NCI-H1694 (cell line): Measurements from ENCODE around the gene CCL13.
"Not testable (repeated sequence)": the region's sequence is repeated elsewhere in the genome, so short reads cannot be mapped to it uniquely, and the experiment has no call there.

ENCODE experiments used
- DNase-seq: peaks from one replicate; lab custom pipeline; 2025; lab: John Stamatoyannopoulos, UW

CCL13 gene

DNA sequence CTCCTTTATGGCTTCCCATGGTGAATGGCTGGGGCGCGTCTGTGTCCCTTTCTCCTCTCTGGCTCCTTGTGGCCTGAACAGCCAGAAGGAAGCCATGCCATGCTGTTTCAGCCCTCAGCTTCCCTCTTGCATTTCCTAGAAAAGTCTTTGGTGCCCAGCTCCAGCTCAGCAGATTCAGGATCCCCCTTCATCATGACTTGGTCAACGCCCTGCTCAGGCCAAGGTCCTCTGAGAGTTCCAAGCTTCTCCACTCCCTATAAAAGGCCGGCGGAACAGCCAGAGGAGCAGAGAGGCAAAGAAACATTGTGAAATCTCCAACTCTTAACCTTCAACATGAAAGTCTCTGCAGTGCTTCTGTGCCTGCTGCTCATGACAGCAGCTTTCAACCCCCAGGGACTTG lies at the start of gene CCL13:
CCL13 (plus strand) TSS at position 287 of the 400 bp plus-strand sequence; CDS start at position 334, 47 bp downstream.
- DNase-seq = no peak

DNA sequence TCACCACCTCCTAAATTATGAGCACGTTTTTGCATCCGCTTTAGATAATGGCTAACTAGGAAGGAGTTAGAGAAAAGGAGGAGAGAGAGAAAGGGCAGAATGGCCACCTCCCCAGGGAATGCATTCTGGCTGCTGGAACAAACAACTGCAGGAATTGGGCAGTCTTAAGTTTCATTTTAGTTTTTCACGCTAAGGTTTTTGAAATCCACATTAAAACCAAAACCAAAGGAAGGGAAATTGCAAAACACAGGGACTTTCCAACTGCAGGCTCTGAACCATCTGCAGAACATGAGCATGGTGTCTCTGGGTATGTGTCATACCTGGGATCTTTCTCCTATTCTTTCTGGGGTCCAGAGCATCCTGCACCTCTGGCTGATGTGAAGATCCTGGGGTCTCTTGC lies 49.2 kb upstream of the CCL13 start:
- DNase-seq = no peak

DNA sequence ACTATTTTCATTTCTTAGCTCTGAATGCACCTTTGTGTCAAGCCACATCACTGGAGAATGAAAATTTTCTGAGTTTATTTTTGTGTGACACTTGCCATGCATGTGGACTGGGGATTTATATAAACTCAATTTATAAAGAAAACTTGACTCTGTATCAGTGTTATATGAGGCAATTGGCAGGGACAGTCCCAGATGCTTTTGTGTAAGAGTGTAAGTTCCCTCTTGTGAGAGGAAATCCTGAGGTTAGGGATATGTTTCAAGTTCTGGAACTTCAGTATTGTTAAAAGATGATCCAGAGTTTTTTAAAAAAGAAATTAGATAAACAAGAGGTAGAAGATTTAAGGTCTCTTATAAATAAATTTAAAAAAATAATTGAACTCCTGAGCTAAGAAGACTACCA lies 47.9 kb upstream of the CCL13 start:
- no peak for DNase-seq

DNA sequence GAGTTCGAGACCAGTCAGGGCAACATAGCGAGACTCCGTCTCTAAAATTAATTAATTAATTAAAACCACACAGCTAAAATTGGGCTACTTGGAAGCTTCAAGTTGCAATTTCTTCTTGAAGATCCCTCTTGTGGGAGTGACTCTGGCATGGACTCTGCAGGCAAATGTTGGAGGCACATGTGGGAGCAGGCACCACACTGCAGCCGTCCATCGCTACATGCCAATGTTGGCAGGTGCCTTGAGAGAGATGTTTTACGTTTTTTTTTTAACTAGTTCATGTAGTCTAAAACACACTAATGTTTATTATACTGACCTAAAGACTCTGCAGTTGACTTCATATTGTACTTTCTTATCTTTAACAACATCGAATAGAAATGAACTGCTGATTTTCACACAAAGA lies 45.0 kb upstream of the CCL13 start:
- no peak for DNase-seq

DNA sequence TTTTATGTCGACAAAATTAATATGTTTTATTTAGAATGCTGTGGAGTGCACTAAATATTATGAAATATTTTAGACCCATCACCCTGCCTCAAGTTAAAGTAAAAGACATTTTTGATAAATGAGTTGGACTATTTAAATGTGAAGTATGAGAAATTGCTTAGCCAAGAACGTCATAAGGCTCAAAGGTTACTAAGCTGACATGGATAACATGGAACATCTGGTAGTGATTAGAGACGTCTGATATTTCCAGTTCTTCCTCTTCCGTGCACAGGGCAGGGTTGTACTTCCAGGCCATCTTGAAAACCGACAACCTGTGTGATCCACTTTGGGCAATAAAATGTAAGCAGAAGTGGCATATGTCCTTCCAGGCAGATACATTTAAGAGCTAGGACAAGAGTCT lies 44.2 kb upstream of the CCL13 start:
- DNase-seq = no peak

DNA sequence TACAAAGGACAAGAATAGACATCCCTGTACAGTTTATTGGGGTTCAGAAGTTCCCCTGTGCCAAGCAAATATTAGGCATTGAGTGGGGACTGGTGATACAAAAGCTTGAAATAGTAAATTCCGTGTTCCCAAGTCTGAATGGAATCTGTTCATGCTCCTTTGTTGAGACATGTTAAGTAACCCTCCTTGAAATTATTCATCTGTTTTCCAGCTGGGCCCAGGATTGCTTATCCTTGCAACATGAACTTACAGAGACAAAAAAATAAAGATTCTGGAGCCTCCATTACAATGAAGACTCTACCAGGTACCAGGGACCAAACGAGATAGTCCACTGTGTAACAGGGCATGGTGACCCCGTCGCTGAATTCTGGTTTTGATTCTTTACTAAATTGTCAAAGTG lies 43.1 kb upstream of the CCL13 start:
- no peak for DNase-seq

DNA sequence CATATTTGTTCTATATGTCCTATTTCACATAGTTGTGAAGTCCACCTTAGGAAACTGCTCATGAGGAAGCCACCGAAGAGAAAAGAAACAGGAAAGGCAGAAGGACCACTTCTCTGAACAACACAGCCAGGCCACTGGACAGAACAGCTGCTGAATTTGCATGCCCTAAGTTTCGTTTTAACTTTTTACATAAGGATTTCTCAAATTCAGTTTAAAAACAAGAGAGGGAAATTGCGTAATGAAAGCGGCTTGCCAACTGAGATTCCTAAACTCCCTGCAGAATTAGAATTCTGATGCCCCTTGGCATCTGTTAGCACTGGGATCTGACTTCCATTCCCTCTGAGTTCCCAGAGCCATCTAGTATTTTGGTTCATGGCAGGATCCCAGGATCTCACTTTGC lies 42.0 kb upstream of the CCL13 start:
- no peak for DNase-seq

DNA sequence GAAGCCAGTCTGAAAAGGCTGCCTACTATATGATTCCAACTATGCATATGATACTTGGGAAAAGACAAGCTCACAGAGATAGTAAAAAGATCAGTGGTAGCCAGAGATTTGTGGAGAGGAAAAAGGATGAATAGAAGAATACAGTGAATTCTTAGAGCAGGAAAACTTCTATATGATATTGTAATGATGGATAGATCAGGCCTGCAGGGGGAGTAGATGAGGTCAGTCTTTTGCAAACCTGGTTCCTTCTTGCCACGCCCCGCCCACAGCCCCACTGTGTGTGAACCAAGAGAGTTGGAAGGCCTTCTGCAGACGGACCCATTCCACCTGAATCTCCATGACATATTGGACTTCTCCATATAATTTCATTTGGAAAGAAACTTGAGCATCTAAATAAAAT lies 37.8 kb upstream of the CCL13 start:
- DNase-seq = no peak

DNA sequence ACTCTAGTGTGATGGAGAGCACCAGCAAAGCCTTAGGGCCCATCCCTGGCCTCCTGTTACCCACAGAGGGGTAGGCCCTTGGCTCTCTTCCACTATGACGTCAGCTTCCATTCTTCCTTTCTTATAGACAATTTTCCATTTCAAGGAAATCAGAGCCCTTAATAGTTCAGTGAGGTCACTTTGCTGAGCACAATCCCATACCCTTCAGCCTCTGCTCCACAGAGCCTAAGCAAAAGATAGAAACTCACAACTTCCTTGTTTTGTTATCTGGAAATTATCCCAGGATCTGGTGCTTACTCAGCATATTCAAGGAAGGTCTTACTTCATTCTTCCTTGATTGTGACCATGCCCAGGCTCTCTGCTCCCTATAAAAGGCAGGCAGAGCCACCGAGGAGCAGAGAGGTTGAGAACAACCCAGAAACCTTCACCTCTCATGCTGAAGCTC lies 37.2 kb upstream of the CCL13 start, which contains the start of gene CCL8:
CCL8 (plus strand) TSS at position 397 of the 445 bp plus-strand sequence. CDS start 67 bp downstream, outside the sequence.
- DNase-seq = no peak

DNA sequence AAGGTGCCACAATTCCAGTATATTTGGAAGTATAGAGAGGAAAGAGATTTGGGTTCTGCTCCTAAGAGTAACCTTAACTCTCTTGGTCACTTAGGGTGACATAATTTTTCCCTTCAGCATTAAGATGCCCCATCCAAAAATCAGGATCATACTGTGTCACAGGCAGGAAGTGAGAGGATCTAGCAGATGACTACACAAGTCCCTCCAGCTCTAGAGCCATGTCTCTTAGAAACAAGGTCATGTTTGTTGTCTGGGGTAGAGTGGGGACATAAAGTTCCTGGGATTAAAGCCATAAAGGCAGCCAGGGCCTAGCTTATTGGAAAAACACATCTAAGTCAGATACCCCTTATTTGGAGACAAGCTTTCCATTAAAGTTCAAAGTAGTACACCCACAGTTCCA lies 34.3 kb upstream of the CCL13 start:
- no peak for DNase-seq

DNA sequence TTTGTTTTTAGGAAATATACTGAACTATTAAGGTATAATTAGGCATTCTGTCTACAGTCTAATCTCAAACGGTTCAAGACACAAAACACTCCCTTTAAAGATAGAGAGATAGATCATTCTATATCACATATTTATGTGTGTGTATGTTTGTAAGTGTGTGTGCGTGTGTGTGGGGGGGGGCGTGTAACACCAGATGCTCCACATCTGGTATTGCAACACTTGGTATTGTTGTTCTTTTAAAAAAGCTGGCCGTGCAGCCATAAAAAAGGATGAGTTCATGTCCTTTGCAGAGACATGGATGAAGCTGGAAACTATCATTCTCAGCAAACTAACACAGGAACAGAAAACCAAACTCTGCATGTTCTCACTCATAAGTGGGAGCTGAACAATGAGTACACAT lies 28.7 kb upstream of the CCL13 start:
- not testable (repeated sequence) for DNase-seq

DNA sequence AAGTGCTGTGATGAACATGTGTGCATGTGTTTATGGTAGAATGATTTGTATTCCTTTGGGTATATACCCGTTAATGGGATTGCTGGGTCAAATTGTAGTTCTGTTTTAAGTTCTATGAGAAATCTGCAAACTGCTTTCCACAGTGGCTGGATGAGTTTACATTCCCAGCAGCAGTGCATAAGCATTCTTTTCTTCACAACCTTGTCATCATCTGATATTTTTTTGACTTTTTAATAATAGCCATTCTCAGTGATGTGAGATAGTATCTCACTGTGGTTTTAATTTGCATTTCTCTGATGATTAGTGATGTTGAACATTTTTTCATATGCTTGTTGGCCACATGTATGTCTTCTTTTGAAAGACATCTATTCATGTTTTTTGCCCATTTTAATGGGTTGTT lies 18.6 kb upstream of the CCL13 start:
- DNase-seq = no peak

DNA sequence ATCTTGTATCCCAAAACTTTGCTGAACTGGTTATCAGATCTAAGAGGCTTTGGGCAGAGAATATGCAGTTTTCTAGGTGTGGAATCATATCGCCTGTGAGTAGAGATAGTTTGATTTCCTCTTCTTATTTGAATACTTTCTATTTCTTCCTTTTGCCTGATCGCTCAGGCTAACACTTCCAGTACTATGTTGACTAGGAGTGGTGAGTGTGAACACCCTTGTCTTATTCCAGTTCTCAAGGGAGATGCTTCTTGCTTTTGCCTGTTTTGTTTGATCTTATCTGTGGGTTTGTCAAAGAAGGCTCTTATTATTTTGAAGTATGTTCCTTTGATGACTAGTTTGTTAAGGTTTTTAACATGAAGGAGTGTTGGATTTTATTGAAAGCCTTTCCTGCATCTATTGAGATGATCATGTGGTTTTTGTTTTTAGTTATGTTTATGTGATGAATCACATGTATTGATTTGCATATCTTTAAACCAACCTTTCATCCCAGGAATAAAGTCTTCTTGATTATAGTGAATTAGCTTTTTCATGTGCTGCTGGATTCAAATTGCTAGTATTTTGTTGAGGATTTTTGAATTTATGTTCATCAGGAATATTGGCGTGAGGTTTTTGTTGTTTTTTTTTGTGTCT lies 17.0 kb upstream of the CCL13 start:
- no peak for DNase-seq

DNA sequence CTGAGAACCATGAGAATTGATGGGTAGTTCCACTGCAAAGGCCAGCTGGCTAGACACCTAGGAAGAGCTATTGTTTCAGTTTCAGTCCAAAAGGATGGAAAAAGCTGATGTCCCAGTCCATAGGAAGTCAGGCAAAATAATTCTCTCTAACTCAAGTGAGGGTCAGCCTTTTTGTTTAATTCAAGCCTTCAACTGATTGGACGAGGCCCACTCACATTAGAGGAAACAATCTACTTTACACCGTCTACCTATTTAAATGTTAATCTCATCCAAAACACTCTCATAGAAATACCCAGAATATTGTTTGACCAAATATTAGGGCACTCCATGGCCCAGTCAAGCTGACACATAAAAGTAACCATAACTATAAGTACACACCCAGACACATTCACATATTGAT lies 14.4 kb upstream of the CCL13 start:
- no peak for DNase-seq

DNA sequence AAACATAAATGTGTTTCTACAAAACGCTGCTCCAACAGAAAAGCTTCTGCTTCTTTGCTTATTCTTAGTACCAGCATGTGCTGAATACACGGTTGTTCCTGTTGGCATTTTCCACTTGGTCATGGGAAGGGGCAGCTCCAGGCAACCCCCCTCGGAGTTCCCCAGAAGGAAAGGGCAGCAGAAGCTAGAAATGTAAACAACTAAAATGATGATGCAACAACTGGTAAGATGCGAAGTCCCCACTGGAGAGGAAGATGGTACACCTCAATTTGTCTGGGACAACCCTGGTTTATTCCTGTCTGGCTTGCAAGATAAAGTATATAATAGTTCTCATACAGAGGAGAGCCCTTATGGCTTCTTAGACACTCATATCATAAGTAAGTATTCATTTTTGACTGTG lies 9.2 kb upstream of the CCL13 start:
- no peak for DNase-seq

DNA sequence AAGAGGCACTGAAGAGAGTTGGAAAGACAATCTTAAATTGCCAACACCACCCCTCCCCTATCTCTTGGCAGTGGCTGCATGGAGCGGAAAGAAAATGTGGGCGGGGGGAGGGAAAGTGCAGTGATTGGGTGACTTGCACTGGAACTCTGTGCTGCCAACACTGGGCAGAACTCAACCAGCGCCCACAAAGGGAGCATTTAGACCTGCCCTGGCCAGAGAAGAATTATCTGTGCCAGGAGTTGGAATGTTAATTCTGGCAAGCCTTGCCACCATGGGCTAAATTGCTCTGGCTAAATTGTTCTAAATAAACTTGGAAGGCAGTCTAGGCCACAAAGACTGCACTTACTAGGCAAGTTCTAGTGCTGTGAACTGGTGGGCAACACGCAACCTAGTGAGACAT lies 6.5 kb upstream of the CCL13 start:
- no peak for DNase-seq

DNA sequence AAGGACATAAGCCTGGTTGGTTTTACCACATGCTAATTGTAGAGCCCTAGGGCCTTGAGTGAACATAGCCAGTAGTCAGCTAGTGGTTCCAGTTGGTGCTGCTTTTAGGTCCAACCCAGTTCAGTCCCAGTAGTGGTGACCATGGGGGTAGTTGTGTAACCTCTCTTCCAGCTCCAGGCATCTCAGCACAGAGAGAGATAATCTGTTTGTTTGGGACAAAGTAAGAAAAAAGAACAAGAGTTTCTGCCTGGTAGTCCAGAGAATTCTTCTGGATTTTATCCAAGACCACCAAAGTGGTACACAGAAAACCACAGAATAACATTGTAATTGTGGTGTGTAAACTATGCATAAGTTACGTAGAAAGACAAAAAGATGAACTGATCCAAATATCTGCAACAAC lies 5.2 kb upstream of the CCL13 start:
- DNase-seq = no peak

DNA sequence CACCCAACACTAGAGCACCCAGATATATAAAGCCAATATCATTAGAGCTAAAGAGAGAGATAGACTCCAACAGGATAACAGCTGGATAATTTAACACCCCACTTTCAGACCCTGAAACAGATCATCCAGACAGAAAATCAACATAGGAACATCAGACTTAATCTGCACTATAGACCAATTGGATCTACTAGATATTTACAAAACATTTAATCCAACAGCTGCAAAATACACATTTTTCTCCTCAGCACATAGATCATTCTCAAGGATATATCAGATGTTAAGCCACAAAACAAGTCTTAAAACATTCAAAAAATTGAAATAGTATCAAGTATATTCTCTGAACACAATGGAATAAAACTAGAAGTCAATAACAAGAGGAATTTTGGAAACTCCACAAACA lies 4.1 kb upstream of the CCL13 start:
- DNase-seq = no peak

DNA sequence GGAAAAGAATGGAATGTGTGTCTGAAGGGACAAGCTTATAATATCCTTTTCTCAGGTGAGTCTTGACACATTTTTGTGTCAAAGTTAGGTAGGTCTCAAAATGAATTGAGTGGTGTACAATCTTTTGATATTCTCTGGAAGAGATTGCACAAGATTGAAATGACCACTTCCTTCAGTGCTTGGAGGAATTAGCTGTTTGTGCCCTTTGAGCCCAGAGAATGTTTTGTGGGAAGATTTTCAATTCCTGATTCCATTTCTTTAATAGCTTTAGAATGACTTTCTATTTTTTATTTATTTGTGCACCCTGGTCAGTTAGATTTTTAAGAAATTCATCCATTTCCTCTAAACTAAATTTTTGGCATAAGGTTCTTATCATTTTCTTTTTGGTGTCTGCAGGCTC lies 1.6 kb upstream of the CCL13 start:
- no peak for DNase-seq

DNA sequence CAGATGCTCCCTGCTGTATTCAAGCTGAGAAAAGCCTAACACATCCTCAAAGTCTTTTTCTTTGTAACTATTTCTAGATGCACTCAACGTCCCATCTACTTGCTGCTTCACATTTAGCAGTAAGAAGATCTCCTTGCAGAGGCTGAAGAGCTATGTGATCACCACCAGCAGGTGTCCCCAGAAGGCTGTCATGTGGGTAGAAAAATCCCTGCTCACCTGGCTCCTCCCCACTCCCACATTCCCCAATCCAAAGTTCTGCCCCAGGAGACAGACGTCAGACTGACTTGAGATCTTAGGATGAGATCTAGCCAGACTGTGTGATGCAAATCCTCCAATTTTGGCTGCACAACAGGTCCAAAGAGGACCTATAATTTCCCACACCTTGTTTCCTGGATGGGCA lies 1.1 kb downstream of the CCL13 start:
- DNase-seq = no peak

DNA sequence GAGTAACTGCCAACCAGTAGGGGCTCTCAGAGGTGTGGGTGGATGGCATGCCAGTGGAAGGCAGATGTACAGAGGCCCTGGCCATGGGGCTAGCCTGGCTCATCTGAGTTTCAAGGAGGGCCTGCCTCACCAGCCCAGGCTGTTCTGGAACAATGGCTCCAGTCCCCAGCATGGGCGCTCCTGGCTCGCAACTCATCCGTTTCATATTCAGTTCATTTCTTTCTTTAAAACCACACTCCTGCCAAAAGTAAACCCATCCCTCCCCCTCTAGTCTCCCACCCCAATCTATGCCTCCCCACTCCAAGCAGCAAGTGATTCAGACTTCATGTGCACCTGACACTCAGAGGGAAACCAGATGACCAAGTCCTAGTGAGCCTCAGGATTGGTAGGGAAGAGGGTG lies 2.4 kb downstream of the CCL13 start:
- no peak for DNase-seq

DNA sequence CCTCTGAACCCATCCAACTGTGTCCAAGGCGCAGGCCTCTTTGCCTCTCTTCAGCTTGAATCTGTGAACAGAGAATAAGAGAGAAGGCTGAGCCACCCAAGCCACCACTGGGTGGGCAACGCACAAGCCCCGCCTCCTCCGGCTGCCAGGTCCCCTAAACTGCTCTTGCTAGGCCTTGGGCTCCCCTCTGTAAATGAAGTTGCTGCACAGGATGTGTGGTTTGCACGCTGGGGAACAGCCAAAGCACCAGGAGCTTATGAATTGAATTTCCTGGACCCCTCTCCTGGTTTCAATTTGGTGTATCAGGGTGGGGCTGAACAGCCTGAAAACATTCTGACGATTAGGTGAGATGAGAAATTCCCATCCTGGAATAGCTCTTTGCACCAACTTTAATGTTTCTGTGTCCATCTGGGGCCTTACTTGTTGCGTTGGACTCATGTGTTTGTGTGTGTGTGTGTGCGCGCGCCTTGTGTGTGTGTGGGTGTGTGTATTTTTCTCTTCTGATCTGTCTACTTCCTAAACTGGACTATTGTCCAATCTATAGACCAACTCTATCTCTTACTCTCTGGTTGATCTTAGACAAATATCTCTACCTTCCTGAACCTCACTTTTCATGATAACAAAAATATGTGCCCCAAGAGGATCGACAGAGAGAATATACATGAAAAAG lies 4.5 kb downstream of the CCL13 start:
- no peak for DNase-seq

DNA sequence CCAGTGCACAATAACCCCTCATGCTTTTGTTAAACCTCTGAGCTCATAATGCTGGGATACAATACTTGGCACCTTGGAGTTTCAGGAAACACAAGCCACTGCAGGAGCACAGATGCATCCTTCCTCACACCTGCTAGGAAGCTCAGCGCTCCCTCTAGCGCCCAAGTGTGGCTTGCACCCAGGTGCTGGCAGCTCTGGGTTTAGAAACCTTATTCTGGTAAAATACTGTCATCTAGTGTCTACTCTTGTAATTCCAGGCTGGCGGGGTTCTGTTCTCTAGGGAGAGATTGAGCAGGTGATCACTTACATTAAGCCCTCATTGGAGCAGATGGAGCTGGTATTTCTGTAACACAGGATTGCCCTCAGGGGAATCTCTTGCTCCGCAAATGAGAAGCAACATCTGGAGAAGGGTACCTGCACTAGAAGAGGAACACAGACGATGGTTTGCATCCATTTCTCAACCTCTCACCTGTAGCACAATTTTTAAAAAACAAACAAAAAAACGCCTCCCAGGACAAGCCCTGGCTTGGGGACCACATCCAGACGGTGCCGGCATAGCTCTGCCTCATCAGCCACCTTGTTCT lies 5.3 kb downstream of the CCL13 start:
- DNase-seq = peak; percentile 84
